MG63 (cell line): ENCODE results near the gene FBXW12. TPM values are rescaled to one million over a fixed set of nuclear protein-coding genes. Genes with fewer than 3 reads are reported as not detected.

ENCODE experiments used
- DNase-seq: peaks from one replicate; pipeline ENCODE4 v3.0.0-alpha.2; 2020
- H3K27me3 ChIP-seq: fragments of 250-450 bp; sonication (Bioruptor Pico); 2 replicates; pipeline ENCODE4 v1.5.1; 2020; ENCODE audit warnings: mild to moderate bottlenecking, moderate library complexity
- H3K36me3 ChIP-seq: fragments of 250-450 bp; sonication (Bioruptor Pico); 2 replicates; pipeline ENCODE4 v1.5.1; 2020; ENCODE audit warnings: mild to moderate bottlenecking, moderate library complexity
- H3K4me3 ChIP-seq: fragments of 250-450 bp; sonication (Bioruptor Pico); 2 replicates; pipeline ENCODE4 v1.5.1; 2020; ENCODE audit warnings: mild to moderate bottlenecking, moderate library complexity
- H3K9me3 ChIP-seq: fragments of 250-450 bp; sonication (Bioruptor Pico); 2 replicates; pipeline ENCODE4 v1.5.1; 2020; ENCODE audit warnings: mild to moderate bottlenecking, moderate library complexity
- total RNA-seq: library from RNA; depleted of rRNA; stranded (reverse); fragments of >200 nt; shearing (Covaris generic); gene quantifications from 2 replicates; pipeline ENCODE4 v1.2.3, GENCODE V29; 2014; ENCODE audit warnings: low replicate concordance

The FBXW12 gene
- total RNA-seq, 1 experiment from 2014 or later, result not detected

- DNase-seq, result no peak
- Histone ChIP-seq H3K27me3 (no peaks in the 10 kb centered on the region), H3K36me3 (no peaks in the 10 kb centered on the region), H3K9me3 (no peaks in the 10 kb centered on the region), H3K4me3 (no peak overlapping the region)
Measured at GRCh38 chr3:48413086-48413485, 41.1 kb downstream of the FBXW12 start.

DNA sequence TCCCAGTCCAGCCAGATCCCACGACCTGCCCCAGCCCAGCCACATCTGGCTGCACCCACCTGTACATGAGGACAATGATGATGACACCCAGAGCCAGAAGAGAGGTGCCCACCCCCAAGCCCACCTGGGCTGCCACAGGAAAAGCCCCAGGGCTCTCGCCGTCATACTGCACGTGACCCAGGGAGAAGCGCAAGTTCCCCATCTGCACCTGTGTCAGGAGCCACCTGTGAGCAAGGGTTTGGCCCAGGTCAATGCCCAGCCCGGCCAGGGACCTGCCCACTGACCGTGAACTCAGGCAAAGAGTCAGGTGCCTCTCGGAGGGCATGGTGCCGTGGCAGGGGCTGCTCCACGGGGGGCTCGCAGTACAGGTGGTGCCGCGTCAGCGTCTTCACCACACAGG lies 41.6 kb downstream of the FBXW12 start:
- no peaks in the 10 kb centered on the region for H3K9me3 ChIP-seq
- DNase-seq, result no peak
- no peaks in the 10 kb centered on the region for H3K27me3 ChIP-seq
- no peaks in the 10 kb centered on the region for H3K36me3 ChIP-seq
- H3K4me3 ChIP-seq, result no peak overlapping the region

DNA sequence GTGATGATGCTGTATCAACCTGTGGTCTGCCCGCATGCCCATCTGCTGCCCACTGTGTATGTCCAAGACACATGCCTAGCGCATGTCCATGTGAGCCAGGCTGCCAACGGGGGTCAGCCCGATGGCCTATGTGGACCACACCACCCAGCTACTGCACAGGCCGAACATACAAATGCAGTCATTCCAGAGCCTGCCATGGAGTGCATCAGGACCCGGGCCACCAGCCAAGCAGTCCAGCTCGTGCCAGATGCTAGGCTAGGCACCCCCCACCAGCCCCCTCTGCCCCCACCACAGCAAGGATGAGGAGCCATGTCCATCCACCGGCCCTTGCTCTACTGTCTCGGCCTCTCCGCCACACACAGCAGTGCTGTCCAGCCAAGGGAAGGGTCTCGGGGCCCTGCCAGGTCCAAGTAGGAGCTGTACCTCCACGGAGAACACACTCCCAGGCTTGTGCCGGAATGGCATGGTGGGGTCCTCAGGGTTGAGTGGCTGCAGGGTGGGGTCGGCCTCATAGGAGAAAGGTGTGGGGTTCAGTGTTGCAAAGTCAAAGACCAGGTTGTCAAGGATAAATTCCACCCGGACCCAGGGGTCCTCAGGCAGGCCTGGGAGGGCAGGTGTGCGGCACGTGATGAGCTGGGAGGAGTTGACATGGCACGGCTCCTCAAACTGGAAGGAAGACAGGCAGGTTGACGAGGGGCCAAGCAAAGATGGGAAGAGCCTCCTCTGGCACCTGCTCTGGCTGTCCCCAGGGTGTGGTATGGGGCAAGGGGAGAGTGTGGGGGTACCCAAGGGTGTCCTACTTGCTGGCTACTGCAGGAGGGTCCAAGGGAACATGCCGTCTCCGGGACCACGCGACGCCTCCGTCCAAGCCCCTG lies 42.6 kb downstream of the FBXW12 start:
- Histone ChIP-seq H3K36me3 (no peaks in the 10 kb centered on the region), H3K27me3 (no peaks in the 10 kb centered on the region), H3K9me3 (no peaks in the 10 kb centered on the region), H3K4me3 (no peak overlapping the region)
- DNase-seq, result no peak

DNA sequence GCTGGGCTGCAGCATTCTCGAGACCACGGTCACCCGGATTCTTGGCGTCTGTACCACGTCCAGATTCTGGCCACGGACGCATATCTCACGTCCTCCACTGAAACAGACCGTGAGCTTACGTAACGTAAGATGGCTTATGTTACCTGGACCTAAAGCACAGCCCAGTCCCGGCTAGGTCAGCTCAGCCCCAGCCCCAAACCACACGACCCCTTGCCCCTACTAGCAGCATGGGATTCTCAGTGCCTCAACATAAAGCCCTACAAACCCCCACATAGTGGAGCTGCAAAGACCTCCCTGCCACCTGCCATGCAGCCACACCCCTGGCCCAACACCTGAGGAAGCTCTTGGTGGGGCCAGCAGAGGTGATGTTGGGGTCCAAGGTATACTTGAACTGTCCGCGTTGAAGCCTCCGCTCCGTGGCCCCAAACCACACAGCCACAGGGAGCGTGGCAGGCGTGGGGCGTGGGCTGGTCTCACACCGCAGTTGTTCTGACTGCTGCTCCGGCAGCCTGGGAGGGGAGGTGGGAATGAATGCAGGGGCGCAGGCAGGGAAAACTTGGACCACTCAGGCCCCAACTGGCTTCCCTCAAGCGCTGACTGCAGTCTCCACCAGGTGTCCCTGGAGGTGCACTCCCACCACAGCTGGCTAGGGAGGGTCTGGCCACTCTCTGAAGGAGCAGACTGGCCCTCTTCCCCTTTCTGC lies 43.4 kb downstream of the FBXW12 start:
- no peak for DNase-seq
- no peaks in the 10 kb centered on the region for H3K9me3 ChIP-seq
- no peaks in the 10 kb centered on the region for H3K27me3 ChIP-seq
- no peak overlapping the region for H3K4me3 ChIP-seq
- H3K36me3 ChIP-seq, result no peaks in the 10 kb centered on the region

- no peak overlapping the region for H3K4me3 ChIP-seq
- no peaks in the 10 kb centered on the region for H3K27me3 ChIP-seq
- DNase-seq, result no peak
- no peaks in the 10 kb centered on the region for H3K36me3 ChIP-seq
- no peaks in the 10 kb centered on the region for H3K9me3 ChIP-seq
Measured at GRCh38 chr3:48416091-48416505, 44.1 kb downstream of the FBXW12 start.

GRCh38 chr3:48416546-48416945 lies 44.5 kb downstream of the FBXW12 start:
- DNase-seq, result no peak
- Histone ChIP-seq H3K27me3 (no peaks in the 10 kb centered on the region), H3K36me3 (no peaks in the 10 kb centered on the region), H3K9me3 (no peaks in the 10 kb centered on the region), H3K4me3 (no peak overlapping the region)

DNA sequence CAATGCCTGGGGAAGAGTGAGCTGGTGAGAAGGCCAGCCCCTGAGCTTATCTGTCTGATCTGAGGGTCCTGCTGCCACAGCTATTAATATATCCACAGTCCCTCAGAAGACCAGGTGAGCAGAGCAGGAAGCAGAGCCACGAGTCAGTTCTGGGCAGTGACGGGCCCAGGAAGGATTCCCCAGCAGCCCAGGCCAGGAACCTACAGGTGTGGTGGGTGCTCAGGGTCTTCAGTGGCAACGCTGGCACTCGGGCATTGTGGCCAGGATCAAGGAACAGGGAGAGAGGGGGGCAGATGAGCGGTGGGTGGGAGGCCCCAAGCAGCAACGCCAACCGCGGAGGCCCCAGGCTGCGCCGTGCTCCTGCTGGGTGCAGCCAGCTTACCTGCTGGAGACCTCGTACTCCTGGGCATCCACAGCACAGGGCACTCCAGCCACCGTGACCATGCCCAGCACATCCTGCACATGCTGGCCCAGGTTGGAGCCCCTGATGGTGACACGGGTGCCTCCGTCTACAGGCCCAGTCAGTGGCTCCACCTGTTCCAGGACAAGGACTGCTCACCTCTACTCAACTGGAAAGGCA lies 45.6 kb downstream of the FBXW12 start:
- DNase-seq, result no peak
- no peaks in the 10 kb centered on the region for H3K36me3 ChIP-seq

DNA sequence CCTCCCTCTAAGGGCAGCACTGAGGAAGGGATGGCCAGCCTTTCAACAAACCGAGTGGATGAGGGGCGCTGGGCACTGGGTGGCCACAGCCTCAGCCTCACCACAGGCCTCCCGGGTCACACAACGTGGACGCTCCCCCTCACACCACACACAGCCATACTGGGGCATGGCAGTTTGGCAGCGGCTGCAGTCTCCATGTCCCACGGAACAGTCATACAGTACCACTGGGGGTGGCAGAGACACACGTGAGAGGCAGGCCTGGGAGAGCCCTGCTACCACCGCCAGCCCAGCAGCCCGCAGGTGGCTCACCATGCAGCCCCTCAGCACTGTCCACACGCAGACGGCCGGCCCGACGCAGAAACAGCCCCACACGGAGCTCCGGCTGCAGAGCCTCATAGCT lies 46.1 kb downstream of the FBXW12 start:
- Histone ChIP-seq H3K27me3 (no peaks in the 10 kb centered on the region), H3K9me3 (no peaks in the 10 kb centered on the region), H3K4me3 (no peak overlapping the region), H3K36me3 (no peaks in the 10 kb centered on the region)
- DNase-seq, result no peak

More for the DNA sequence above, 45.6 kb downstream of the FBXW12 start:
- Histone ChIP-seq H3K4me3 (no peak overlapping the region), H3K9me3 (no peaks in the 10 kb centered on the region), H3K27me3 (no peaks in the 10 kb centered on the region)

DNA sequence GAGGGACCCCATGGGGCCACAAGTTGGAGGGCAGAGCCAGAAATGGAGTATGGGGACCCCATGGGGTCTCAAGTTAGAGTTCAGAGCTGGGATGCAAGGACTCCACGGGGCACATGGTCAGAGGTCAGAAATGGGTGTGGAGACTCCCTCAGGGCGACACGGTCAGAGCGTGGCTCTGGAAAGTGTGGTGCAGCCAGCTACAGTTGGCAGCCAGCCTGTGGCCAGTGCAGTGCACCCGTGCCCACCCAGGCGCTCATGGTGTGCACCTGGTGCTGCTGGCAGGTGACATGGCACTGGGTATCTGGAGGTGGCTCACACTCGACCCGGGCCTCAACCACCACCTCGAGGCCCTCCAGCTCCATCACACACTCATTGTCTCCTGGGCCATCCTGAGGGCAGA lies 46.6 kb downstream of the FBXW12 start:
- no peak overlapping the region for H3K4me3 ChIP-seq
- H3K36me3 ChIP-seq, result no peaks in the 10 kb centered on the region
- no peak for DNase-seq
- no peaks in the 10 kb centered on the region for H3K27me3 ChIP-seq
- H3K9me3 ChIP-seq, result no peaks in the 10 kb centered on the region

GRCh38 chr3:48419149-48419548 lies 47.1 kb downstream of the FBXW12 start:
- no peaks in the 10 kb centered on the region for H3K27me3 ChIP-seq
- no peaks in the 10 kb centered on the region for H3K9me3 ChIP-seq
- DNase-seq, result no peak
- H3K36me3 ChIP-seq, result no peaks in the 10 kb centered on the region
- H3K4me3 ChIP-seq, result no peak overlapping the region

GRCh38 chr3:48419597-48419996 lies 47.6 kb downstream of the FBXW12 start:
- Histone ChIP-seq H3K9me3 (no peaks in the 10 kb centered on the region), H3K27me3 (no peaks in the 10 kb centered on the region)
- DNase-seq, result no peak

GRCh38 chr3:48420561-48420960 lies 48.5 kb downstream of the FBXW12 start:
- no peaks in the 10 kb centered on the region for H3K9me3 ChIP-seq
- no peak for DNase-seq
- H3K36me3 ChIP-seq, result no peaks in the 10 kb centered on the region
- H3K4me3 ChIP-seq, result no peak overlapping the region
- no peaks in the 10 kb centered on the region for H3K27me3 ChIP-seq

More at GRCh38 chr3:48419597-48419996, 47.6 kb downstream of the FBXW12 start:
- no peaks in the 10 kb centered on the region for H3K36me3 ChIP-seq
- no peak overlapping the region for H3K4me3 ChIP-seq

DNA sequence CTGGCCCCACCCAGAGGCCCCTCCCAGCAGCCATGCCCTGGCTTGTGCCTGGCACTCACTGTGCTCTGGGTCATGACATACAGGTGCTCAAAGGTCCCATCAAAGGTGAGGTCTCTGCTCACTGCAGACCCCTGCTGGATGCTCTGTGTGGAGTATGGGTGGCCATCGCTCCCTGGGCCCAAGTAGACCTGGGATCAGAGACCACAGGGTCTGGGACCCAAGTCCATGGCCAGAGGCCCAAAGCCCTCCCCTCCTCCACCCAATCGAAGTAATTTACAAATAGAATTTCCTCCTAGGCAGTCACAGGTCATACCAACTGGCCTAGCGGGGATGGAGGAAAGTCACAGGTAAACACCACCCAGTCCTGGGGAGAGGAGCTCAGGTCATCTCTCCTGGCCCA lies 50.3 kb downstream of the FBXW12 start:
- Histone ChIP-seq H3K27me3 (no peaks in the 10 kb centered on the region), H3K9me3 (no peaks in the 10 kb centered on the region), H3K4me3 (no peak overlapping the region), H3K36me3 (no peaks in the 10 kb centered on the region)
- no peak for DNase-seq

GRCh38 chr3:48422681-48423080 lies 50.7 kb downstream of the FBXW12 start:
- no peaks in the 10 kb centered on the region for H3K27me3 ChIP-seq
- no peaks in the 10 kb centered on the region for H3K9me3 ChIP-seq
- no peak for DNase-seq
- H3K4me3 ChIP-seq, result no peak overlapping the region
- H3K36me3 ChIP-seq, result no peaks in the 10 kb centered on the region

- no peak overlapping the region for H3K4me3 ChIP-seq
- H3K9me3 ChIP-seq, result no peaks in the 10 kb centered on the region
- no peak for DNase-seq
- H3K27me3 ChIP-seq, result no peaks in the 10 kb centered on the region
- no peaks in the 10 kb centered on the region for H3K36me3 ChIP-seq
Measured at GRCh38 chr3:48423241-48423882, 51.3 kb downstream of the FBXW12 start.

DNA sequence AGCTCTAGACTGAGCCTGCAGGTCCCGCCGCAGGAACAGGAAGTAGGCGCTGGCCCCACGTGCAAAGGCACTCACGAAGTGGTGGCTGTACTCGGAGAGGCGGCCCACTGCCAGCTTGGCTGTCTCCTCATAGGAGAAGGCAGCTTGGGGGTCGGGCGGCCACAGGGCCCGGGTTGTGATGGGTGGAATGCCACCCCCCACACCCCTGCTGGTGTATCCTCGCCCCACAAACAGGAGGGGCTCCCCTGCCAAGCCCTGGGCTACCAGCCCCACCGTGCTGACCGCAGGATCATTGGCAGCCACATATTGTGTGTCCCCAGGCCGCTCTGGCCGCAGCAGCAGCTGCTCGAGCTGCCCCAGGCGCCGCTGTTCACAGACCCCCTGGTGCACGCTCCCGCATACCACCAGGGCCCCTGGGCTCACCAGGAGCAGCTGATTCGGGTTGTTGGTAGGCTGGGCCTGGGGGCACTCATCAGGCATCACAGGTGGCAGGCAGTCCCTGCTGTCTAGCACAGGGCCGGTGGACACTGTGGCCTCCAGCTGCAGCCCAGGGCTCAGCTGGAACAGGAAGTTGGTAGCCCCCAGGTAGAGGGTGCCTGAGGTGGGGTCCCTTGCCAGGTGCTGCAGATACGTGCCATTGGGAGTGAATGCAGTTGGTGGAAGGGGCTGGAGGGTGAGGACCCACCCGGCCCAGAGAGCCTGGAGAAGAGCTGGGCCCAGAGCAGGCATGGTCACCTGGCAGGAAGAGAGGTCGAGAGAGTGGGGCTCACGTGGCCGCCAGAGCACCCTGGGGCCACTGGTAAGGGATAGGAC lies 52.1 kb downstream of the FBXW12 start:
- H3K9me3 ChIP-seq, result no peaks in the 10 kb centered on the region
- no peaks in the 10 kb centered on the region for H3K27me3 ChIP-seq
- H3K36me3 ChIP-seq, result no peaks in the 10 kb centered on the region
- no peak overlapping the region for H3K4me3 ChIP-seq
- no peak for DNase-seq
